ENCODE data around the gene ABCA13.

Gene ABCA13

GRCh38 chr7:48540746-48541145 is 369.5 kb downstream of the ABCA13 start:
- no peak for DNase-seq

GRCh38 chr7:48548667-48549066 is 377.4 kb downstream of the ABCA13 start:
- DNase-seq = no peak

GRCh38 chr7:48551652-48552051 is 380.4 kb downstream of the ABCA13 start:
- DNase-seq = no peak

GRCh38 chr7:48563334-48563733 is 392.1 kb downstream of the ABCA13 start:
- DNase-seq = no peak

- no peak for DNase-seq
These were observed 404.3 kb downstream of the ABCA13 start for GRCh38 chr7:48575516-48575915.

- no peak for DNase-seq
These were observed 416.2 kb downstream of the ABCA13 start for GRCh38 chr7:48587475-48587874.

- no peak for DNase-seq
These were observed 423.1 kb downstream of the ABCA13 start for GRCh38 chr7:48594349-48594748.

- DNase-seq = no peak
These were observed 424.5 kb downstream of the ABCA13 start for GRCh38 chr7:48595756-48596155.

GRCh38 chr7:48610705-48611104 is 439.4 kb downstream of the ABCA13 start:
- no peak for DNase-seq

GRCh38 chr7:48611993-48612392 is 440.7 kb downstream of the ABCA13 start:
- DNase-seq = no peak

- DNase-seq = no peak
These were observed 446.2 kb downstream of the ABCA13 start for GRCh38 chr7:48617508-48617907.

GRCh38 chr7:48617993-48618392 is 446.7 kb downstream of the ABCA13 start:
- no peak for DNase-seq

- no peak for DNase-seq
These were observed 449.8 kb downstream of the ABCA13 start for GRCh38 chr7:48621076-48621475.

- no peak for DNase-seq
These were observed 455.9 kb downstream of the ABCA13 start for GRCh38 chr7:48627164-48627563.

- DNase-seq = no peak
These were observed 457.6 kb downstream of the ABCA13 start for GRCh38 chr7:48628793-48629349.

GRCh38 chr7:48634116-48634632 is 462.9 kb downstream of the ABCA13 start:
- DNase-seq = no peak

GRCh38 chr7:48635796-48636195 is 464.5 kb downstream of the ABCA13 start:
- DNase-seq = no peak

GRCh38 chr7:48636391-48637015 is 465.2 kb downstream of the ABCA13 start:
- DNase-seq = no peak

- no peak for DNase-seq
These were observed 466.1 kb downstream of the ABCA13 start for GRCh38 chr7:48637382-48637781.

GRCh38 chr7:48638041-48638440 is 466.8 kb downstream of the ABCA13 start:
- DNase-seq = no peak

- DNase-seq = no peak
These were observed 472.3 kb downstream of the ABCA13 start for GRCh38 chr7:48643431-48644013.

GRCh38 chr7:48658138-48658537 is 486.9 kb downstream of the ABCA13 start:
- DNase-seq = no peak

GRCh38 chr7:48660306-48660870 is 489.1 kb downstream of the ABCA13 start:
- no peak for DNase-seq

- no peak for DNase-seq
These were observed 493.0 kb downstream of the ABCA13 start for GRCh38 chr7:48664241-48664640.
